B cell (primary cell): ENCODE data around the gene FUT9. TPM values are rescaled to one million over a fixed set of nuclear protein-coding genes. Genes with fewer than 3 reads are reported as not detected.

Source experiments
- ATAC-seq: fragments of 200-7000 bp; cut with Tn5 transposase; one replicate; pipeline ENCODE4 v1.10.0; 2021; ENCODE audit warnings: low read depth, mild to moderate bottlenecking, moderate number of reproducible peaks, moderate library complexity
- CTCF ChIA-PET: fragments of 350-600 bp; sonication (Branson Sonifier 250); formaldehyde crosslinking; loops from one replicate; lab custom pipeline; 2021; ENCODE audit warnings: antibody characterized with exemption, inconsistent platforms; lab: Charles Lee
- POLR2A ChIA-PET: fragments of 350-600 bp; sonication (Branson Sonifier 250); formaldehyde crosslinking; loops from one replicate; lab custom pipeline; 2021; ENCODE audit warnings: antibody characterized with exemption; lab: Charles Lee
- DNase-seq: peaks from one replicate; pipeline ENCODE4 v3.0.0; 2013
- H2AFZ ChIP-seq: 2 replicates; pipeline ENCODE4 v1.6.1; 2012; ENCODE audit warnings: mild to moderate bottlenecking, low read depth, low read length; ENCODE audit not compliant: insufficient read depth, poor library complexity, severe bottlenecking
- H3K27ac ChIP-seq, 2 donors: 1 replicate in 1 of 2; 2 replicates in 1 of 2; pipeline ENCODE4 v1.5.1; 2012 to 2013; ENCODE audit warnings: low read length in 2 of 2, mild to moderate bottlenecking in 2 of 2, moderate library complexity in 1 of 2
- H3K27me3 ChIP-seq, 4 experiments: fragments of 200-600 bp in 1 of 4; sonication (generic) in 1 of 4; replicated peaks in 1 of 4; 1 replicate in 2 of 4; 2 replicates in 2 of 4; pipeline versions ENCODE4 v1.6.1 to v1.7.0; 2013 to 2016; ENCODE audit warnings: low read length in 3 of 4, mild to moderate bottlenecking in 2 of 4, mixed read lengths in 1 of 4, moderate library complexity in 1 of 4; ENCODE audit not compliant: insufficient read depth in 4 of 4, control insufficient read depth in 3 of 4; ENCODE audit errors: control extremely low read depth in 1 of 4
- H3K36me3 ChIP-seq, 2 experiments: replicated peaks in 1 of 2; 1 replicate in 1 of 2; 2 replicates in 1 of 2; pipeline versions ENCODE4 v1.6.1 to v1.7.1; 2013; ENCODE audit warnings: low read length in 1 of 2; ENCODE audit not compliant: insufficient read depth in 2 of 2, control insufficient read depth in 1 of 2; ENCODE audit errors: control extremely low read depth in 1 of 2, extremely low read depth in 1 of 2
- H3K4me1 ChIP-seq, 2 donors: fragments of 200-600 bp in 1 of 2; sonication (generic) in 1 of 2; 1 replicate in 1 of 2; 2 replicates in 1 of 2; pipeline versions ENCODE4 v1.5.1 to v1.6.1; 2013 to 2017; ENCODE audit warnings: low read length in 2 of 2; ENCODE audit not compliant: control insufficient read depth in 2 of 2, insufficient read depth in 2 of 2
- H3K4me2 ChIP-seq: replicated peaks from 2 replicates; pipeline ENCODE3; 2012; ENCODE audit warnings: mild to moderate bottlenecking, low read depth, low read length; ENCODE audit not compliant: poor library complexity, severe bottlenecking
- H3K4me3 ChIP-seq, 5 experiments: fragments of 200-600 bp in 1 of 5; sonication (generic) in 1 of 5; 1 replicate in 3 of 5; 2 replicates in 2 of 5; pipeline versions ENCODE4 v1.5.1 to v1.7.0; 2011 to 2016; ENCODE audit warnings: low read length in 4 of 5, mild to moderate bottlenecking in 4 of 5, low read depth in 2 of 5, control low read depth in 1 of 5, moderate library complexity in 1 of 5; ENCODE audit not compliant: insufficient read depth in 1 of 5; ENCODE audit errors: control extremely low read depth in 1 of 5, extremely low read depth in 1 of 5
- H3K79me2 ChIP-seq: fragments of 200-600 bp; sonication (generic); one replicate; pipeline ENCODE4 v1.6.0; 2016; ENCODE audit warnings: low read length; ENCODE audit not compliant: control insufficient read depth, insufficient read depth
- H3K9ac ChIP-seq: fragments of 200-600 bp; sonication (generic); 2 replicates; pipeline ENCODE4 v1.6.1; 2017; ENCODE audit warnings: mild to moderate bottlenecking, low read length, moderate library complexity
- H3K9me3 ChIP-seq, 3 donors: one replicate each; pipeline versions ENCODE4 v1.6.1 to v1.7.1; 2013; ENCODE audit warnings: low read length in 2 of 3; ENCODE audit not compliant: control insufficient read depth in 2 of 3, insufficient read depth in 1 of 3; ENCODE audit errors: control extremely low read depth in 1 of 3
- H4K20me1 ChIP-seq: 2 replicates; pipeline ENCODE4 v1.6.0; 2012; ENCODE audit warnings: mild to moderate bottlenecking, low read length; ENCODE audit not compliant: insufficient read depth, control insufficient read depth, poor library complexity, severe bottlenecking
- H3K27ac Mint-ChIP-seq: one replicate; pipeline ENCODE4 v1.8.0; 2021; ENCODE audit warnings: mixed read lengths
- H3K27me3 Mint-ChIP-seq: one replicate; pipeline ENCODE4 v1.8.0; 2021; ENCODE audit warnings: mixed read lengths
- H3K4me1 Mint-ChIP-seq: one replicate; pipeline ENCODE4 v1.8.0; 2021; ENCODE audit warnings: mixed read lengths
- H3K4me3 Mint-ChIP-seq: one replicate; pipeline ENCODE4 v1.8.0; 2021; ENCODE audit warnings: mixed read lengths
- H3K9me3 Mint-ChIP-seq: one replicate; pipeline ENCODE4 v1.8.0; 2022; ENCODE audit warnings: mixed read lengths; ENCODE audit not compliant: insufficient read depth
- CTCF ChIP-seq: fragments of 200-600 bp; IDR thresholded peaks from one replicate; pipeline ENCODE4 v1.8.0; 2022; ENCODE audit warnings: antibody characterized with exemption, mild to moderate bottlenecking
- EZH2 ChIP-seq: IDR thresholded peaks from 2 replicates; pipeline ENCODE4 v1.6.1; 2012; ENCODE audit warnings: borderline replicate concordance, low read depth, mild to moderate bottlenecking, moderate library complexity, low read length; ENCODE audit not compliant: insufficient read depth, poor library complexity, severe bottlenecking
- WGBS: methylation state at CpG from one replicate; pipeline ENCODE4 v1.1.5; 2013; ENCODE audit warnings: missing lambda C conversion rate; ENCODE audit not compliant: insufficient coverage; 5-methylcytosine and 5-hydroxymethylcytosine counted together
- intact Hi-C: fragments of 100-400 bp; cut with micrococcal nuclease; formaldehyde crosslinking; loops from one replicate; pipeline ENCODE4 v1.10.0; 2022
- polyA plus RNA-seq: library from polyadenylated mRNA; depleted of rRNA; stranded (reverse); fragments of >200 nt; gene quantifications from 2 replicates; pipeline ENCODE4 v1.2.3, GENCODE V29; 2012
- total RNA-seq, 2 donors: library from RNA; stranded (reverse); fragments of 120-200 nt in 1 of 2; gene quantifications; 1 replicate in 1 of 2; 2 replicates in 1 of 2; pipeline versions ENCODE4 v1.2.3 to v1.2.4, GENCODE V29; 2013 to 2022

FUT9 gene
- total and polyA plus RNA-seq, 2 donors (not counting 1 experiment from before 2014, with no cell fraction given): not detected

DNA sequence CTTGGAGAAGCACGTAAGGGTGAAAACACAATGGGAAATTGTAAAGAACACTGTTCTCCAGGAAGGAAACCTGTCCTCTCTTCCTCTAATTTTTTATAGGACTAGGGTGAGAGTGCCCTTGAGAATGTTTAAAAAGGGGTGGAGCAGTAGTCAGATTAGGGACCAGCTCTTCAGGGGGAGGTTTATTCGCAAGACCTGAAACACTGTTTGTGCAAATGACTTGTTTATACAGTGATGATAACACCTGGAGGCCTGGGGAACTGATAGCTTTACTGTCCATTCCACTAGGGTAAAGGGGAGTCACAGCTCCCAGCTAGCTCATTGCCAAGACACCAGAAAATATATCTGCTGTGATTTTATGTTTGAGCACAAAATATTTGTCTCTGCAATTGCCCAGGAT is 8.1 kb upstream of the FUT9 start:
- POLR2A ChIA-PET: no interaction called here
- Mint-ChIP-seq H3K9me3 (no peaks in the 10 kb centered on the region), H3K4me3 (no peak overlapping the region), H3K27ac (no peak overlapping the region), H3K27me3 (no peaks in the 10 kb centered on the region), H3K4me1 (no peaks in the 10 kb centered on the region)
- Histone ChIP-seq H3K79me2 (no peaks in the 10 kb centered on the region), H3K36me3 (no peaks in the 10 kb centered on the region), H3K4me2 (no peak overlapping the region), H3K27ac (no peak overlapping the region), H3K9me3 (peaks cover 0 to 6% (median 0%) of the 10 kb centered on the region in 3 donors), H3K9ac (no peak overlapping the region), H3K27me3 (no peaks in the 10 kb centered on the region), H3K4me3 (no peak overlapping the region), H3K4me1 (no peaks in the 10 kb centered on the region), H2AFZ (no peak overlapping the region), H4K20me1 (no peaks in the 10 kb centered on the region)
- no CpG with 5 or more reads among the region's 2 CpGs for WGBS
- DNase-seq (no peak), ATAC-seq (no peak)
- CTCF ChIA-PET: no interaction called here
- intact Hi-C loops: no loop called here
- TF ChIP-seq EZH2 (no peak), CTCF (no peak)

DNA sequence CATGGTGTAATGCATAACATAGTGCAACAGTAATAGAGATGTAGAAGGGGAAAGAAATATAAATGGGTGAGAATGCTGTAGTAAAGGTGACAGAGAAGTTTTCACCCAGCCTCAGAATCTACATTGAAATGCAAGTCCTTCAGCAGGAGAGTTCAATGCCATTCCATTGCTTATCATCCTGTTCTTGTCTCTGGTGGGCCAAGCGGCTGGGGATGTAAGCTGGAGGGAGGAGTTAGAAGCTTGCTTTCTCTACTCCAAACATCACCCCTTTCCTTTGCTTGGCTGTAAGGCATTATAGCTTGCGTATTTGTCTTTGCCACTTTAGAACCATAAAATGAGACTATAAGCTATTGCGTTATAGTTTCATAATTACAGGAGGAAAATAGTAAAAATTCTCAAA is 2.2 kb upstream of the FUT9 start:
- Mint-ChIP-seq H3K27me3 (peaks cover 18% of the 10 kb centered on the region), H3K4me3 (no peak overlapping the region), H3K4me1 (no peaks in the 10 kb centered on the region), H3K9me3 (no peaks in the 10 kb centered on the region), H3K27ac (no peak overlapping the region)
- POLR2A ChIA-PET: no interaction called here
- no peak overlapping the region for H3K4me3 ChIP-seq
- H3K79me2 ChIP-seq: no peaks in the 10 kb centered on the region
- peaks cover 0 to 6% (median 3%) of the 10 kb centered on the region in 4 experiments for H3K27me3 ChIP-seq
- H3K4me2 ChIP-seq: no peak overlapping the region
- peaks cover 0 to 9% (median 0%) of the 10 kb centered on the region in 3 donors for H3K9me3 ChIP-seq
- H3K36me3 ChIP-seq: no peaks in the 10 kb centered on the region
- H3K27ac ChIP-seq: no peak overlapping the region
- no CpG with 5 or more reads among the region's 3 CpGs for WGBS
- intact Hi-C loops: no loop called here
- no peak overlapping the region for H3K9ac ChIP-seq
- ATAC-seq (no peak), DNase-seq (no peak)
- TF ChIP-seq EZH2 (no peak), CTCF (no peak)
- H2AFZ ChIP-seq: no peak overlapping the region
- no peaks in the 10 kb centered on the region for H4K20me1 ChIP-seq
- CTCF ChIA-PET: no interaction called here
- H3K4me1 ChIP-seq: no peaks in the 10 kb centered on the region
